HG03060 (cell line): Measurements from ENCODE around the gene CYP4F8.
"Not testable (repeated sequence)": the region's sequence is repeated elsewhere in the genome, so short reads cannot be mapped to it uniquely, and the experiment has no call there.

ENCODE experiments used
- ATAC-seq: cut with Tn5 transposase; IDR thresholded peaks from one replicate; pipeline ENCODE4 v1.9.1; 2021; ENCODE audit warnings: low read depth, moderate number of reproducible peaks; ENCODE audit not compliant: unreplicated experiment

Gene CYP4F8

DNA sequence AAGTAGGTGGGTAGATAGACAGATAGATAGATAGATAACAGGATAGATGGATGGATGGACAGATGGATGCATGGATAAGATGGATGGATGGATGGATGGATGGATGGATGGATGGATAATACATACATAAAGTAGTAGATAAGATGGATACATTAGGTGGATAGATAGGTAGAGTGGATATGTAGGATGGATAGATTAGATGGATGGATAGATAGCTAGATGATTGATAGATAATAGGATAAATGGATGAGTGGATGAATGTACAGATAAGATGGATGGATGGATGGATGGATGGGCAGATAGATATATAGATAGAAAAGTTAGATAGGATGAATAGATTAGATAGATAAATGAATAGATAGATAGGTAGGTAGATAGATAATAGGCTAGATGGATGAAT is 27.8 kb downstream of the CYP4F8 start:
- no peak for ATAC-seq

DNA sequence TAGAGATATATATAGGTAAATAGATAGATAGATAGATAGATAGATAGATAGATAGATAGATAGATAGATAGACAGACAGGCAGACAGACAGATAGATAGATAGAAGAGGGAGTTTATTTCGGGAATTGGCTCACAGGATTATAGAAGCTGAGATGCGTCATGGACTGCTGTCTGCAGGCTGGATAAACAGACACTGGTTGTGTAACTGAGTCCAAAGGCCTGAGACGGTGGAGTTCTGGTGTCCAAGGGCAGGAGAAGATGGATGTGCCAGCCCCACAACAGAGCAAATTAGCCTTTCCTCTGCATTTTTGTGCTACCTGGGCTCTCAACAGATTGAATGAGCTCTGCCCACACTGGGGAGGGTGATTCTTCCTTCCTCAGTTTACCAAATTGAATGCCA is 28.4 kb downstream of the CYP4F8 start:
- ATAC-seq, result no peak

DNA sequence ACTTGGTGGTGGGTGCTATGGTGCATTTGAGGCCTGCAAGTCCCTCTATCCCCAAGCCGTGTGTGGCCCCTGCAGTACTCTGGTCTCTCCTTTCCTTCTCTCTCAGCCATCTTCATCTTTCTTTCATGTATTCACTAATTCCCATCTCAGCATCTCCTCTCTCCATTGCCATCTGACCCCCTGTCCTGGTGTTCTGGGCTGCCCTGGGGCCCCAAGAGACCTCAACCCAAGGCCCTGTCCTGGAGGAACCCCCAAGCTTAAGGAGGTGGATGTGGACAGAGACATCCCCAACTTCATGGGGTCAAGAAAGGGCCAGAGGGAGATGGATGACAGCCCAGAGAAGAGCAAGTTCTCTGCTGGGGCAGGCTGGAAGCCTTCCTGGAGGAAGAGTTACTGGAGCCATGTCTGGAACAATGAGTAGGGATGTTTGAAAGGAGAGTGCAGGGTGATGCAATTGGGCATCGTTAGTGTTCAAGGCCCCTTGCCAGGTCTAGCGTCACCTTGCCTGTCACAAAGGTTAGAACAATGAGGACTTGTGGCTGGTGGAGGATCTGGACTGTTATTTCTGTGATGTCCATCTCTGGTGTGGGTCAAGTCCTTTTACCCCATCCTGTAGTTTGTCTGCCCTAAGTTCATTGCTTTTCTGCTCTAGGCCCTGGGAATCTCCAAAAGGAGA is 29.2 kb downstream of the CYP4F8 start:
- no peak for ATAC-seq

DNA sequence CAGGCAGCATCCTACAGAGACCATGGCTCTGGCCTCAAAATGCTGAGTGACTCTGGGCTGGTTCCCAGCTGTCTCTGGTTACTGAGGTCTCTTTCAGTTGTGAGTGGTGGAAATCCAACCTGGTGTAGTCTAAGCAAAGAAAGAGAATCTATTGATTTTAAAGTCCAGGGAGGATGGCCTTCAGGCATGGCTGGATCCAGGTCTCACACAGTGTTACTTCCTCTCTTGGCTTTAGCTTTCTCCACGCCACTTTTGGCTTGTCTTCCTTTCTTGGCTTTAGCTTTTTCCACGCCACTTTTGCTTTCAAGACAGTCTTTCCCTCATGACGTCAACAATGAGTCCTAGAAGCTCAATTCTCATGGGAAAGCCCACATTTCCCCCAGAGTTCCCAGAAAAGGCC is 29.8 kb downstream of the CYP4F8 start:
- ATAC-seq, result no peak

DNA sequence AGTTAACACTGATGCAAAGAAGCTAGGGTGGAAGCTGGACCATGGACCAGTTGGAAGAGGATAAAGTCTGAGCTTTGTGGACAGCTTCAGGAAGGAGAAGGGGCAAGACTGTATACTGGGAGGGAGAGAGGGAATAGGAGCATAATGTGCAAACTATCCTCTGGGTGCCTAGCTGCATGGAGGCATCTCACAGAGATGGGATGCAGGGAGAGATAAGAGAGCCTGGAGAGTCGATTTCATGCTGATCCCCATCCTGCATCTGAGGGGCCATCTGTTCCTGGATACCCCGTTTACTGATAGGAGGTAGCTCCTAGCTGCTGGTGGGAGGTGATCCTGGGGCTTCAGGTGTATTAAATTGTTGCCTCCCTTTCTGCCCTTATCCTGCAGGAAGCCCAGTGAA is 34.5 kb downstream of the CYP4F8 start:
- ATAC-seq, result no peak

DNA sequence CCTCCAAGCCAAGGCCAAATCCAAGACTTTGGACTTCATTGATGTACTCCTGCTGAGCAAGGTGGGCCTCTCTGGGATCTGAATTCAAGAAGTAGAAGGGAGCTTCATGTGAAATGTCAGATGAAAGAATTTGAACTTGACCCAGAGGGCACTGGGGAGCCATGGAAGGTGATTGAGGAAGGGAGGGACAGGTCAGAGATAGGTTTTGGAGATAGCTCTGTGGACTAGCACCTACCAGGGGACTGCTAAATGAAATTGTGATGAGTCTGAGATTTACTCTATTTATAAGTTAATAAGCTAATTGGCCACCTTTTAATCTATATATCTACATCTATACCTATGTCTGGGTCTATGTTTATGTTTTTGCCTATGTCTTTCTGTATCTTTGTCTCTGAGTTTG is 35.1 kb downstream of the CYP4F8 start:
- not testable (repeated sequence) for ATAC-seq

DNA sequence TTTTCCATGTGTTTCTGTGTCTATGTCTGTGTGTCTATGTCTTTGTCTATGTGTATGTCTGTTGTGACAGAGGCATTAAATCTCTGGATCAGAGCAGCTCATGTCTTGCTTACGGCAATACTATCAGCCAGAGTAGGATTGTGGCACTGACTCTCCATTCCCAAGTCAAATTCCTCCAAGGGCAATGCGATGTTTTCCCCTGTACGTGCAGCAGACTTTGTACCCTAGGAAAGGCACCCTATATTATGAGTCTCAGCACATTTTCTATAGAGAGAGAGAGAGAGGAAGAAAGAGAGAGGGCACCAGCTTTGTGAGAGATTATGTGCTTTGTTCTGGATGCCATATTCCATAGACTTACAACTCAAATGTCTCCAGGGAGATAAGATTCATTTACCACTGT is 36.8 kb downstream of the CYP4F8 start:
- no peak for ATAC-seq

DNA sequence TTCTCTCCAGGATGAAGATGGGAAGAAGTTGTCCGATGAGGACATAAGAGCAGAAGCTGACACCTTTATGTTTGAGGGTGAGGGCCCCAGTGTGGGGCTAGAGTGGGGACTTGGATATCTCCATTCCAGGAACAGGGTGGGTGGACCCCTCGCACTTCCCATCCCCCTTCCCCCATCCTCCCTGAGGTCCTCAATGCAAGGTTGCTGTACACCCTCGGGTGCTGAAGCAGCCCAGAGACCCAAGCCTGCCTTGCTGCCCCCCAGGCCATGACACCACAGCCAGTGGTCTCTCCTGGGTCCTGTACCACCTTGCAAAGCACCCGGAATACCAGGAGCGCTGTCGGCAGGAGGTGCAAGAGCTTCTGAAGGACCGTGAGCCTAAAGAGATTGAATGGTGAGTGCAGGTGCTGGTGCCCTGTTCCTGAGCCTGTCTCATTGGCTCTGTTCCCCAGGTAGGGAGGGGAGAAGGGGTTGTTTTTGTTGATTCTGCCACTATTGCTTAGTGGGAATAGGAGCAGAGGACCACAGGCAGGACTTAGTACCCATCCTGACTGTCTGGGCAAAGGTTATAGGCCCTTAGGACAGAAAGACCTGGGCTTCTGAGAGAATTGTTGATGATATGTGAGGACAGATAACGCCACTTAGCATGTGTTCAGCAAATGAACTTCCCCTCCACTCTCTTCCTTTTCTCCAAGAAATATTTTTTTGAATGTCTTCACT is 37.7 kb downstream of the CYP4F8 start:
- ATAC-seq, result no peak

DNA sequence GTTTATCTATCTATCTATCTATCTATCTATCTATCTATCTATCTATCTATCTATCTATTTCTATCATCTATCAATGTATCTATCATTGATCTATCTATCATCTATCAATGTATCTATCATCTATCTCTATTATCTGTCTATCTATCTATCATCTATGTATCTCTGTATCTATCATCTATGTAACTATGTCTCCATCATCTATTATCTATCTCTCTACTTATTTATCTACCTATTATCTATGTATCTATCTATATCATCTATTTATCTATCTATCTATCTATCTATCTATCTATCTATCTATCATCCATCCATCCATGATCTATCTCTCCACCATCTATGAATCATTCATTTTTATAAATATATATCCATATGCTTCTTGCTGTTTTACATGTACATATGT is 41.4 kb downstream of the CYP4F8 start:
- no peak for ATAC-seq

DNA sequence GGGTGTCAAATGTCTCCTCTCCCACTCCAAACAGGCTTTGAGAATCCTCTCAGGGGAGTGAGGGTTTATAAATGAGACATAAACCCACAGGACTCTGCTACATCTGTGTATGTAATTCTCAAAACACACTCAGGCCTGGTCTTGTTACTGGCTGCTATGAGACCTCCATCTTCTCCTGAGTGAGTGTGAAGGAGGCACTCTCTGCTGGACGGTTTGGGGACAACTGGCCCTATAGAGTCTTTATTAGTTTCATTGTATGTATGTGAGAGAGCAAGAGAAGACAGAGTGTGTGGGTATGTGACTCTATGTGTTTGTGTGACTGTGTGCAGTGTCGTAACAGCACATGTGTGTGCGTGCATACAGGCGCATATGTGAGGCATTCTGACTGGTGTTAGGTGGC is 48.2 kb downstream of the CYP4F8 start:
- no peak for ATAC-seq

DNA sequence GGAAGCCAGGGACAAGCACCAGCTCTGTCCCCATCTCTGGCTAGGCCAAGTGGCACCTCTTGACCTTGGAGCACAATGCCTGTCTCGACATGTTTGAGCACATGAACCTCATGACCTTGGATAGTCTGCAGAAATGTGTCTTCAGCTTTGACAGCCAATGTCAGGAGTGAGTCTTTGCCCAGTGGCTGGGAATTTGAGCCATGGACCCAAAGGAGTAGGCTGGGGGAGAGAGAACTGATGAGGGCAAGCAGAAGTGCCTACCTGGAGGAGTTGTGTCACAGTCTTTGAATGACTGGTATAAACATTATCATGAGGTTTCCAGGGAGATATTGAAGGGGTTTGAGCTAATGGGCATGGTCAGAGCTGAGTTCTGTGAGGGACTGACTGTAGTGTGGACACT is 51.2 kb downstream of the CYP4F8 start:
- no peak for ATAC-seq

DNA sequence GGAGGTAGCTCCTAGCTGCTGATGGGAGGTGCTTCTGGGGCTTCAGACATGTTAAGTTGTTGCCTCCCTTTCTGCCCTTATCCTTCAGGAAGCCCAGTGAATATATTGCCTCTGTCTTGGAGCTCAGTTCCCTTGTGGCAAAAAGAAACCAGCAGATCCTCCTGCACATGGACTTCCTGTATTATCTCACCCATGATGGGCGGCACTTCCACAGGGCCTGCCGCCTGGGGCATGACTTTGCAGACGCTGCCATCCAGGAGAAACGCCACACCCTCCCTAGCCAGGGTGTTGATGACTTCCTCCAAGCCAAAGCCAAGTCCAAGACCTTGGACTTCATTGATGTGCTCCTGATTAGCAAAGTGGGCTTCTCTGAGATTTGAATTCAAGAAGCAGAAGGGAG is 51.9 kb downstream of the CYP4F8 start:
- ATAC-seq, result no peak

DNA sequence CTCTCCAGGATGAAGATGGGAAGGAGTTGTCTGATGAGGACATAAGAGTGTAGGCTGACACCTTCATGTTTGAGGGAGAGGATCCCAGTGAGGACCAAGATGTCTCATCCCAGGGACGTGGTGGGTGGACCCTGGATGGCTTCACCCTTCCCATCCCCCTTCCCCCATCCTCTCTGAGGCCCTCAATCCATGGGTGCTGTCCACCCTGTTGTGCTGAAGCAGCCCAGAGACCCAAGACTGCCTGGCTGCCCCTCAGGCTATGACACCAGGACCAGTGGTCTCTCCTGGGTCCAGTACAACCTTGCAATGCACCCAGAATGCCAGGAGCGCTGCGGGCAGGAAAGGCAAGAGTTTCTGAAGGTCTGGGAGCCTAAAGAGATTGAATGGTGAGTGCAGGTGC is 54.4 kb downstream of the CYP4F8 start:
- ATAC-seq, result no peak

DNA sequence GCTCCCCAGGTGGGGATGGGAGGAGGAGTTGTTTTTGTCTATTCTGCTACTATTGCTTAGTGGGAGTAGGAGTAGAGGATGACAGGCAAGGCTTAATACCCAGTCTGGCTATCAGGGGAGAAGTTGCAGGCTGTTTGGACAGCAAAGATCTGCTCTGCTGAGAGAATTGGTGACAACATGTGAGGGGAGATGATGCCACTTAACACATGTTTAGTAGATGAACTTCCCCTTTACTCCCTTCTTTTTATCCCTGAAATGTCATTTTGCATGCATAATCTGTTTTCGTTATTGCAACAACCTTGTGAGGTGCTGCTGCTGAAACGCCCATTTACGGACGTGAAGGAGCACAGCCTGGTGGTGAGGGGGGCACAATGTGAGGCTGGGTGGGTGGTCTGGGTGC is 54.9 kb downstream of the CYP4F8 start:
- no peak for ATAC-seq

DNA sequence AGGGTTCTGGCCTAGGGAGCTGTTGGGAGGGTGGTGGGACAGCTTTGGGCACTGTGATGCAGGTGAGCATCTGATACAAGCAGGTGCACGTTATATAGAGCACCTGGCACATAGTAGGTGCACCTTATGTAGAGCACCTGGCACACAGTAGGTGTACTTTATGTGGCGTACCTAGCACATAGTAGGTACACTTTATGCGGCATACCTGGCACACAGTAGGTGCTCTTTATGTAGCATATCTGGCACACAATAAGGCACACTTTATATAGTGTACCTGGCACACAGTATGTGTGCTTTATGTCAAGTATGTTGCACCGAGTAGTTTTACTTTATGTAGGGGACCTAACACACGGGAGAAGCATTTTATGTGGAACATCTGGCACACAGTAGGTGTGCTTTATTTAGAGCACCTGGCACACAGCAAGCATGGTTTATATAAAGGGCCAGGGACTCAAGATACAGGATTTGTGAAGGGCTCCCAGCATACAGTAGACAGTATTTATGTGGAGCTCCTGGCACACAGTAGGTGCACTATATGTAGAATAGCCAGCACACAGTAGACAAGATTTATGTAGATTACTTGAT is 56.3 kb downstream of the CYP4F8 start:
- no peak for ATAC-seq

DNA sequence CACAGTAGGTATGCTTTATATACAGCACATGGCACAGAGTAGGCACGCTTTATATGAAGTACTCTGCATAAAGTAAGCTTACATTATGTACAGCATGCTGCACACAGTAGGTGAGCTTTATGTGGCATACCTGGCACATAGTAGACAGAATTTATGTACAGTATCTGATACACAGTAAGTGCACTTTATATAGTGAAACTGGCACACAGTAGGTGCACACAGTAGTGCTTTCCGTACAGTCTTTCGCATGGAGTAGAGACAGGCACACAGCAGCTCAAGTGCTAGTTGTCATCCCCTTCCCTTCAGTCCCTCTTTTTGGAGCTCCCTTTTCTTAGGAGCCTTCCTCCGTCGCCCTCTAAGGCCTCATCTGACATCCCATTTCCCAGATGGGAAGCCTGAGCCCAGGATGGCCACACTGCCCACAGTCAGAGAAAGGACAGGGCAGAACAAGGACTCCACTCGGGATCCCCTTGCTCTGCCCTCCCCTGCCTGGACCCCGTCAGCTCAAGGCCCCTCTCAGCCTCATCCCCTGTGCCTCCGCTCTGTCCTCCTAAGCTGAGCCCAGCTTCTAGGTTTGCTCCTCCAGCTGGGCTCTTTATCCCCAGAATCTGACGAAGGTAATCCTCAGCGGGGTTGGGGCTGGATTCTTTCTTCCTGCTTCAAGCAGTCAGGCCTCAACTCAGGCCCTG is 57.0 kb downstream of the CYP4F8 start:
- ATAC-seq, result no peak

DNA sequence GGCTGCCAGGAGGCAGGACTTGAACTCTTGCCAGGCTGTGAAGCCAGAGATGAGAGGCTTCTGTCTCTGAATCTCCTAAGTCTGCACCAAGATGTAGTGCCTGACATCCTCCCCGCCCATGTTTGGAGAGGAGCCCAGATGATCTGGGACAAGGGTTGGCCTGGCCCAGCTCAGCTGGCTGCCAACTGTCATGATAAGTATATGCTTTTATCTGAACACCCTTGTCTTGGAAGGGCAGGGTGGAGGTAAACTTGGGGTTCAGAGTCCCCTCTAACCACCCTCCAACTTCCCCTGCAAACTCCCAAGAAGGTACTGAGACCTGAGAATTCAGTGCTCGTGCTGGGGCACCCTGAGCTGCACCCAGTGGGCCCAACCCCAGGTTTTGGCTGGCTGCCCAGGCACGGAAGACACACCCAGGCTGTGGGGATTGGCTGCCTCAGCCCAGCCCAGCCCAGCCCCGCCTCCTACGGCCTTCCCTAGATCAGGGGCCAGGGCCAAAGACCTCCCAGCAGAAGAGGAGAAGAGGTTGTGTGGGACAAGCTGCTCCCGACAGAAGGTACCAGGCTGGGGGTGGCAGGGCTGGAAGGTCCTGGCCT is 57.7 kb downstream of the CYP4F8 start, which contains the start of gene CYP4F12:
TSS of gene CYP4F12 (plus strand) at position 508 of the 596 bp plus-strand sequence. CDS start 443 bp downstream, outside the sequence.
- ATAC-seq, result no peak

DNA sequence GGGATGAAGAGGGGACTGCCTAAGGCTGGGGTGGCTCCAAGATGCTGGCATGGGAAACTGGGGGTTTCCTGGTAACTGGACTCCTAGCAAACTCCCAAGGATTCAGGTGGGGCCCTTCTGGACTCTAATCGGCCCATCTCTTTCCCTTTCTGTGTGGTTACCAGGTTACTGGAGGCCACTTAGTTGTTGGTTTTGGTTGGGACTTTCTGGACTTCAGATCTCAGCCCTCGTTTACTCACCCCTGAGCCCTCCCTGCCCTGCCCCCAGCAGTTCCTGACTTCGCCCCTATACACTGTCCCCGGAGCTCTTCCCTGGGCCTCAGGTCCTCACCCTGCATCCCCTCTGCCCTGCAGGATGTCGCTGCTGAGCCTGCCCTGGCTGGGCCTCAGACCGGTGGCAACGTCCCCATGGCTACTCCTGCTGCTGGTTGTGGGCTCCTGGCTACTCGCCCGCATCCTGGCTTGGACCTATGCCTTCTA is 58.2 kb downstream of the CYP4F8 start:
- ATAC-seq, result no peak

DNA sequence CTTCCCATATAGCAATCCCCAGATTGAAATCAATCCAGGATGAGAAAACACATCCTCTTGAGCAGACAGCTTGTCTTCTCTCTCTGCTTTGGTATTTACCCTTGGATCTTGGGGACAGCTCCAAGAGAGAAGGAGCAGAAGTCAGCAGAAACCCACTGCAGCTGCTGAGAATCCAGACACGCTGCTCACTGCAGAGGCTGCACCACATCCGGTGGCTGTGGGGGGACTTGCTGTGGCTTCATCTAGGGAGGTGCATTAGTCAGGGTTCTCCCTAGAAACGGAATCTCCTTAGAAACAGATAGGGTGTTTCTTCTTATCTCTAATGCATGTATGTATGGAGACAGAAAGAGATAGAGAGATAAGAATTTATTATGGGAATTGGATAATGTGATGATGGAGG is 60.5 kb downstream of the CYP4F8 start:
- no peak for ATAC-seq

DNA sequence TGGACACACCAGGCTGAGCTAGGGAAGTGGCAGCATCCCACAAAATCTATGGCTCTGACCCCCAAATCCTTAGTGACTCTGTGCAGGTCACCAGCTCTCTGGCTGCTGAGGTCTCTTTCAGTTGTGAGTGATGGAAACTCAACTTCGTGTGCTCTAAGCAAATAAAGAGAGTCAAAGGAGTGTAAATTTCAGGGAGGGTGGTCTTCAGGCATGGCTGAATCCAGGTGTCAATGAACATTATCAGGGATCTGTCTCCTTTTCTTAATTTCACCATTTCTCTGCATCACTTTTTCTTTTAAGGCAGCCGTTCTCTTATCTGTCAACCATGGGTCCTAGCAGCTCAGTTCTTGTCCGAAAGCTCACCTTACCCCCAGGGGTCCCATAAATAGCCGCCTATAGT is 64.1 kb downstream of the CYP4F8 start:
- ATAC-seq, result no peak

DNA sequence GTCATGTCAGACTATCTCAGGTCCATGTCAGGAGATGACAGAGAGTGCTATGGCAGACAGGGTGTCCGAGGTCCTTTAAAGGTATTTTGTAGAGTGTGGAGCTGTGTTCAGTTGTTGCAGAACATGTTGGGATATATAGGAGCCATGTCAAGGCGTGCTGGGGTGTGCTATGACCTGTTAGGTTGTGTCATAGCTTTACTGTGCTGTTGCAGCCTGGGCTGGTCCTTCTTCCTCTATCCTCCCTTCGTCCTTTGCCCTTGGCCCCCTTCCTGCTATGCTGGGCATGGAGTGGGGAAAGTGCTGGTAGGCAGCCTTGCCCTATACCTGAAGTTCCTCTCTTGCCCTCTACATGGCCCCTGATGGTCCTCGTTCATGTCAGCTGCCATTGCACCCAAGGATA is 64.8 kb downstream of the CYP4F8 start:
- not testable (repeated sequence) for ATAC-seq
